ENCODE measurements around the gene MED20.
A peak's percentile ranks its signal among the peaks of the same experiment; 100 is the strongest.
"Not testable (repeated sequence)": the region's sequence is repeated elsewhere in the genome, so short reads cannot be mapped to it uniquely, and the experiment has no call there.

Gene MED20, protein sequence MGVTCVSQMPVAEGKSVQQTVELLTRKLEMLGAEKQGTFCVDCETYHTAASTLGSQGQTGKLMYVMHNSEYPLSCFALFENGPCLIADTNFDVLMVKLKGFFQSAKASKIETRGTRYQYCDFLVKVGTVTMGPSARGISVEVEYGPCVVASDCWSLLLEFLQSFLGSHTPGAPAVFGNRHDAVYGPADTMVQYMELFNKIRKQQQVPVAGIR
- 8.9 to 12.4 (median 10.0) reads per million in 4 experiments for total RNA-seq

GRCh38 chr6:41920921-41921711 is at the start of gene MED20, which contains the start of gene BYSL:
TSS of gene MED20 (minus strand) at chr6:41921139. CDS start at chr6:41921018, 121 bp downstream.
TSS of gene BYSL (plus strand) at chr6:41921499. CDS start at chr6:41921563, 64 bp downstream.
- DNase-seq: peak; percentile 91

DNA sequence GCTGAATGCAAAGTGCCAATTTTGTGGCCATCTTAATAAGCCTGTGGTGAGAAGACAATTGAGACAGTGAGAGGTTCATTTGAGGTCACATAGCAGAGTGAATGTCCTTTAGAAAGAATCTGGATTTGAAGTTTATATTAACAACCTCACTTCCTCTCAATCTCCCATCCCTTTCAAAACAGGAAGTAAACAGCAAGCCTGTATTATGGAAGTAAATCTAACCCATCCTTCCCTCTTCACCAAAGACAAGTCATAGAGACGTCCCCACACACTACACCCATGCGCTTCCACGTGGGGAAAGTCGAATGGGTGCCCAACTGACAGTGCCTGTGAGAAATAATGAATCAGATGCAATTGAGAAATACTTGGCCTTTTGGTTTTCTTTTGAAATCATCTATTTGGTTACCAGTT is 49.5 kb upstream of the MED20 start:
- DNase-seq: no peak

GRCh38 chr6:41967312-41968287 is 46.7 kb upstream of the MED20 start:
- DNase-seq: no peak

DNA sequence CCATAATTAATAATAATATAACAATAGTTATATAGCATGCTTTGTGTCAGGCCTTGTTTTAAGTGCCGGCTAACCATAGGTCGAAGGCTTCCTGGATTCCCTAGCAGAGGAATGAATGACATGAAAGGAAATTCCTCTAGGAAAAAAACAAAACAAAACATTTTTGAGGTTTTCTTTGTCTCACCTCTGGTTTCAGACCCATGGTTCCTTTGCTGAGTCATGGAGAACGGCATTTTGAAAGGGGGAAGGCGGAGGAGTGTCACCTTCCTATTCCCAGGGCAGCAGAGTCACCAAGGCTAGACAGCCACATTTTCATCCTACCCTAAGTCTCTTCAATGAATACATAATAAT is 46.0 kb upstream of the MED20 start:
- DNase-seq: no peak

DNA sequence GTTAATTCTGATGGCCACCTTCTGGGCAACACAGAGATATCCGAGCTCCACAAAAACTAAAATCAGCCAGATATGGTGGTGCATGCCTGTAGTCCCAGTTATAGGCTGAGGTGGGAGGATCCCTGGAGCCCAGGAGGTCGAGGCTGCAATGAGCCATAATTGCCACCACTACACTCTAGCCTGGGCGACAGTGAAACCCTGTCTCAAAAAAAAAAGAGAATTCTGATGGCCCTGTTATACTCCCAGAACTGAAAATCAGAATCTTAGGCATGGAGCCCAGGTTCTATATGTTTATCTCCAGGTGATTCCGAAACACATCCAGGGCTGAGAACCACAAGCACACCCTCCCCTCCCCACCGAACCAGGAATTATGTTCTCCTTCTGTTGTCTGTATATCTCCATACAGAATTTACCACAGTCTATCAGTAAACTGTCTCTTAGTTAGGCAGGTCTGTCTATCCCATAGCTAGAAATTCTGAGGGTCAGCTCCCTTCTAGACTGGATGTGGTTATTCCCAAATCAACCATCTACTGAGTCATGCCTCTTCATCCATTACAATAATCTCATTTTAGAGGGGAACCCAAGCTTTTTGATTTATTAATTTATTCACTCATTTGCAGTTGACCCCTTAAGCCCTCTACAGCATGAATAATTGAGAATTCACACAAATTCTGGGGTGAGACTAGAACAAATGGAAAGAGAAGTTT is 45.4 kb upstream of the MED20 start:
- no peak for DNase-seq

- DNase-seq: no peak
Observed at GRCh38 chr6:41965429-41966213, 44.7 kb upstream of the MED20 start.

GRCh38 chr6:41964201-41964887 is 43.4 kb upstream of the MED20 start:
- no peak for DNase-seq

DNA sequence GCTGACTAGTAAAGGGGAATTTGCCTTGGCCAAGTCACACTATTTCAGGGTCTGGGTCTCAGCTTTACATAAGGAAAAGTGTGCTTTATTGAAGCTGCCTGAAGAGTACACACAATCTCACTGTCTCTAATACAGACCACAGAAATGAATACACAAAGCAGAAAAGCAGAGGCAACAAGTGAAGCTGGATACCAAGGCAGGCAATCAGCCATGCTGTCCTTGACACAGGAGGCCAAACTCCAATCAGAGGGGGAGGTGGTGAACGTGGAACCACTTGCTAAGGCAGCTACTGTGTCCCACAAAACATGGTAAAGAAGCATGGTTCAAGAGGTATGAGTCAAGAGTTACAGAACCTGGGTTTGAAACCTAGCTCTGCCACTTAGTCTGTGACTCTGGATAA is 42.4 kb upstream of the MED20 start:
- DNase-seq: no peak

GRCh38 chr6:41960028-41960427 is 39.1 kb upstream of the MED20 start:
- no peak for DNase-seq

GRCh38 chr6:41958022-41958856 is 37.3 kb upstream of the MED20 start:
- no peak for DNase-seq

DNA sequence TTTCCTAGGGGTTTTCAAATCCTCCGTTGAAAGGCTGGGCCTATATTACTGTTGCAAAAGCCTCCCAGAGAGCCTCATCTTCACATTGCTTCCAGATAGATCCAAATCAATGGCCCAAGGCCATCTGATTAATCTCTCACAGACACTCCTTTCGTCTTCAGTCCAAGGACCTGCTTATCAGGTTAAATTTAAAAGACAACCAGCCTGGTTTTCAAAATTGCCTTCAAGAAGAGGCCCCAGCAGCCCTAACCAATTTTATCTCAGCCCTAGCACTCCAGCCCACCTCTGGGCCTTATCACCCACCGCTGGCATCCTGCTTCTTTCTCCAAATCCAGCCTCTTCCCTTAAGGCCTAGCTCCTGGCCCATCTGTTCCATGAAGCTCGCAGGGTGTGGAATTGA is 36.2 kb upstream of the MED20 start:
- no peak for DNase-seq

DNA sequence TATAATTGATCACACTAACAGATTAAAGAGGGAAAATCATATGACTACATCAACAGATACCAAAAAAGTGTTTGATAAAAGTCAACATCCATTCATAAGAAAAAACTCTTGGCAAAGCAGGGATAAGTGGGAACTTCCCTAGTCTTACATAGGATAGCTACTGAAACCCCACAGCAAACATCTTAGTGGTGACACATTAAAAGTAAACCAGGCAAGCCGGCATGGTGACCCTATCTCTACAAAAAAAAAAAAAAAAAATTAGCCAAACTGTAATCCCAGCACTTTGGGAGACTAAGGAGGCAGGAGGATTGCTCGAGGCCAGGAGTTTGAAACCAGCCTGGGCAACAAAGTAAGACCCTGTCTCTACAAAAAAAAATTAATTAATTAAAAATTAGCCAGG is 34.5 kb upstream of the MED20 start:
- no peak for DNase-seq

GRCh38 chr6:41954668-41955067 is 33.7 kb upstream of the MED20 start:
- DNase-seq: no peak

- no peak for DNase-seq
Observed at GRCh38 chr6:41947581-41948220, 26.8 kb upstream of the MED20 start.

DNA sequence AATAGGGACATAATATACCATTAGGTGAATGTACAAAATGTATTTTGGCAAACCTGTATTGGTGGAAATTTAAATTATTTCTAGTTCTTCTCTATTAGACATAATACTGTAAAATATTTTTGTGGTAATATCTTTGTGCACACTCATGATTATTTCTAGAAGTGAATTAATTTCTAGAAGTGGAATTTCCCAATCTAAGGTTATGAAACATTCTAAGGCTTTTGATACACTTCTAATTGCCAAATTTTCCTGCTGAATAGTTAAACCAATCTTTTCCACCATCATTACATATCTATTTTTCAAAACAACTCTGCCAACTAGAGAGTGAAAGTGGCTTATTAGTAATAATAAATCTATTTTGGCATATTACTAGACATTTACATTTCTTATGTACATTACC is 22.5 kb upstream of the MED20 start:
- DNase-seq: no peak

DNA sequence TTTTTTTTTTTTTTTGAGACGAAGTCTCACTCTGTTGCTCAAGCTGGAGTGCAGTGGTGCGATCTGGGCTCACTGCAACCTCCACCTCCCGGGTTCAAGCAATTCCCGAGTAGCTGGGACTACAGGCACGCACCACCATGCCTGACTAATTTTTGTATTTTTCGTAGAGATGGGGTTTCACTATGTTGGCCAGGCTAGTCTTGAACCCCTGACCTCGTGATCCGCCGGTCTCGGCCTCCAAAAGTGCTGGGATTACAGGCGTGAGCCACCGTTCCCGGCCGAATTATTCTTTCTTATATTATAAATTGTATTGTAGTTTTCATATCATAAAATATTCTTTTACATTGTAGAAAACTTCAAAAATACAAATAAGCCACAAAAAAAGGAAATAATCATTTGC is 21.9 kb upstream of the MED20 start:
- not testable (repeated sequence) for DNase-seq

- no peak for DNase-seq
Observed at GRCh38 chr6:41942067-41942851, 21.3 kb upstream of the MED20 start.

GRCh38 chr6:41941280-41942066 is 20.5 kb upstream of the MED20 start, which contains the start of gene CCND3:
TSS of gene CCND3 (minus strand) at chr6:41941808. CDS start at chr6:41941649, 159 bp downstream.
- DNase-seq: peak; percentile 68

Measured in effector CD8-positive, alpha-beta T cell (primary cell).